Right atrium auricular region (tissue), 2 donors: ENCODE measurements around the gene PHC2. TPM values are rescaled to one million over a fixed set of nuclear protein-coding genes. Genes with fewer than 3 reads are reported as not detected.

Source experiments
- DNase-seq: peaks from one replicate; pipeline ENCODE4 v3.0.0-alpha.2; 2019; ENCODE audit warnings: low spot score
- H3K27ac ChIP-seq, 2 donors: fragments of 200-600 bp; sonication (generic); 1 replicate in 1 of 2; 2 replicates in 1 of 2; pipeline ENCODE4 v1.5.1; 2016 to 2019
- H3K27me3 ChIP-seq, 2 donors: fragments of 200-600 bp; sonication (generic); one replicate each; pipeline versions ENCODE4 v1.5.1 to v1.6.0; 2017 to 2019
- H3K36me3 ChIP-seq: fragments of 200-600 bp; sonication (generic); one replicate; pipeline ENCODE4 v1.5.1; 2016
- H3K4me1 ChIP-seq, 2 donors: fragments of 200-600 bp; sonication (generic); one replicate each; pipeline versions ENCODE4 v1.5.1 to v1.6.0; 2017 to 2019
- H3K4me3 ChIP-seq, 2 donors: fragments of 200-600 bp; sonication (generic); 1 replicate in 1 of 2; 2 replicates in 1 of 2; pipeline ENCODE4 v1.5.1; 2017 to 2019; ENCODE audit warnings: mild to moderate bottlenecking in 1 of 2, moderate library complexity in 1 of 2
- H3K9me3 ChIP-seq, 2 donors: fragments of 200-600 bp; sonication (generic); one replicate each; pipeline ENCODE4 v1.5.1; 2019
- total RNA-seq, 2 donors: library from RNA; depleted of rRNA; stranded (reverse); fragments of >200 nt; gene quantifications; one replicate each; pipeline ENCODE4 v1.1.0, GENCODE V29; 2016
- TF ChIP-seq, protein P1 (sequence below), 2 donors: fragments of 200-600 bp; sonication (generic); IDR thresholded peaks; one replicate each; pipeline ENCODE4 v1.5.1; 2019; ENCODE audit warnings: antibody characterized with exemption in 2 of 2

PHC2 gene
- total RNA-seq, 2 donors from 2014 or later = 98.4 to 144 TPM

DNA sequence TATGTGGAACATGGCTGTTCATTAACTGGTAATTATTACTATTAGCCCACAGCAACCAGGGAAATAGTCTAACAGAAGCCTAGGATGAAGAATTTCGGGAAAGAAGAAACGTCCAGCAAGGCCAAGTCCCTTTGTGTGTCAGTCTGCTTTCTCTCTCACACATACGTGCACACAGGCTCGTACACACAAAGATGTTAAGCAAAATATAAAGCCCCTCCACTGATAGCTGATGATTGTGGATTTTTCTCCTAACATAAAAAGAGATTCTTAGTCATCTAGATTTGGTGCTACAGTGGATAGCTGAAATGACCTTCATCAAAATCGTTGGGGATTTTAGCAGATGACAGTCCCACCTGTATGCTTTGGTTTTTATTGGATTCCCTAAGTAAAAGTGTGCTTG is 67.9 kb downstream of the PHC2 start:
- H3K27ac ChIP-seq = peak overlapping the region; percentile 87 to 89
- H3K4me3 ChIP-seq = no peak overlapping the region
- TF ChIP-seq, protein P1, sequence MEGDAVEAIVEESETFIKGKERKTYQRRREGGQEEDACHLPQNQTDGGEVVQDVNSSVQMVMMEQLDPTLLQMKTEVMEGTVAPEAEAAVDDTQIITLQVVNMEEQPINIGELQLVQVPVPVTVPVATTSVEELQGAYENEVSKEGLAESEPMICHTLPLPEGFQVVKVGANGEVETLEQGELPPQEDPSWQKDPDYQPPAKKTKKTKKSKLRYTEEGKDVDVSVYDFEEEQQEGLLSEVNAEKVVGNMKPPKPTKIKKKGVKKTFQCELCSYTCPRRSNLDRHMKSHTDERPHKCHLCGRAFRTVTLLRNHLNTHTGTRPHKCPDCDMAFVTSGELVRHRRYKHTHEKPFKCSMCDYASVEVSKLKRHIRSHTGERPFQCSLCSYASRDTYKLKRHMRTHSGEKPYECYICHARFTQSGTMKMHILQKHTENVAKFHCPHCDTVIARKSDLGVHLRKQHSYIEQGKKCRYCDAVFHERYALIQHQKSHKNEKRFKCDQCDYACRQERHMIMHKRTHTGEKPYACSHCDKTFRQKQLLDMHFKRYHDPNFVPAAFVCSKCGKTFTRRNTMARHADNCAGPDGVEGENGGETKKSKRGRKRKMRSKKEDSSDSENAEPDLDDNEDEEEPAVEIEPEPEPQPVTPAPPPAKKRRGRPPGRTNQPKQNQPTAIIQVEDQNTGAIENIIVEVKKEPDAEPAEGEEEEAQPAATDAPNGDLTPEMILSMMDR (IDR thresholded peaks at IDR 0.05) = no peak
- peaks cover 0 to 76% of the 10 kb centered on the region in 2 donors for H3K4me1 ChIP-seq
- H3K9me3 ChIP-seq = no peaks in the 10 kb centered on the region
- H3K27me3 ChIP-seq = no peaks in the 10 kb centered on the region
- no peak for DNase-seq
- H3K36me3 ChIP-seq = no peaks in the 10 kb centered on the region

DNA sequence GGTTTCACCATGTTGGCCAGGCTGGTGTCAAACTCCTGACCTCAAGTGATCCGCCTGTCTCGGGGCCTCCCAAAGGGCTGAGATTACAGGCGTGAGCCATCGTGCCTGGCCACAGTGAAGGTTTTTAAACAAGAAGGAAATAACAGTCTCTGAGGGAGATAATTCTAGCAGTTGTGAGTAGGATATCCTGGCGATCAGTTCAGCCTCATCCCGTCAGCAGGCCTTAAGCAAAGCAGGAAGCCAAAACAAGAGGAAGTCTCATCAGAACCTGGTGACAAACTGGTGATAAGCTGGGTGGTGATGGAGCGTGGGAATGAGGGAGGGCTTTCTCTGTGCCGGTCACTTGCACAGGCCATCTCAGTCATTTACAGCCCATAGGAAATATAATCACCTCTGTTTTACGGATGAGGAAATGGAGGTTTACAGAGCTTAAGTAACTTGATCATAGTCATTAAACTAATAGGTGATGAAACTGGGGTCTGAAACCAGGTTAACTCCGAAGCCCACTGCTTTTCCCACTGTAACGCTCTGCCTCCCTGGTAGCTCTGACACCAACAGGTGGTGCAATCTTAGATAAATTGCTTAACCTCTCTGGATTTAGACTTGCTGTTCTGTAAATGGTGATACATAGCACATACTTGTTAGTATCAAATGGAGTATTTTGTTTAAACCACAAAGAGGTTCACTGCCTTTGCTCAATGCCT is 69.2 kb downstream of the PHC2 start:
- DNase-seq = peak; percentile 74
- H3K36me3 ChIP-seq = no peaks in the 10 kb centered on the region
- H3K4me3 ChIP-seq = no peak overlapping the region
- H3K9me3 ChIP-seq = no peaks in the 10 kb centered on the region
- TF ChIP-seq, protein P1 (IDR thresholded peaks at IDR 0.05) = no peak
- peak overlapping the region; percentile 87 to 89 for H3K27ac ChIP-seq
- peaks cover 0 to 62% of the 10 kb centered on the region in 2 donors for H3K4me1 ChIP-seq
- no peaks in the 10 kb centered on the region for H3K27me3 ChIP-seq

DNA sequence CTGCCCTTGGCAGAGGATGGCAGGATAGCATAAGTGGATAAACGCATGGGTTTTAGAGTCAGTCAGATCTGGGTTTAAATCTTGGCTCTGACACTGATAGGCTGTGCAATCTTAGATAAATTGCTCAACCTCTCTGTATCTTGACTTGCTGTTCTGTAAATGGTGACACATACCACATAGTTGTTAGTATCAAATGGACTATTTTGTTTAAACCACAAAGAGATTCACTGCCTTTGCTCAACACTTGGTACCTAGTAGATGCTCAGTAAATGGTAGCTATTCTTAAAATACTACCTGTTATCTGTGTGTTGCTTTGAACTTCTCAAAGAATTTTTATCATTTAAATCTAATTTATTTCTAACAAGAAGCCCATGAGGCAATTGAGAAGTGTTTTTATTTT is 70.5 kb downstream of the PHC2 start:
- Histone ChIP-seq H3K27me3 (no peaks in the 10 kb centered on the region), H3K27ac (no peak overlapping the region), H3K4me3 (no peak overlapping the region), H3K9me3 (no peaks in the 10 kb centered on the region), H3K36me3 (no peaks in the 10 kb centered on the region), H3K4me1 (peaks cover 0 to 49% of the 10 kb centered on the region in 2 donors)
- TF ChIP-seq, protein P1 (IDR thresholded peaks at IDR 0.05) = no peak
- DNase-seq = no peak

DNA sequence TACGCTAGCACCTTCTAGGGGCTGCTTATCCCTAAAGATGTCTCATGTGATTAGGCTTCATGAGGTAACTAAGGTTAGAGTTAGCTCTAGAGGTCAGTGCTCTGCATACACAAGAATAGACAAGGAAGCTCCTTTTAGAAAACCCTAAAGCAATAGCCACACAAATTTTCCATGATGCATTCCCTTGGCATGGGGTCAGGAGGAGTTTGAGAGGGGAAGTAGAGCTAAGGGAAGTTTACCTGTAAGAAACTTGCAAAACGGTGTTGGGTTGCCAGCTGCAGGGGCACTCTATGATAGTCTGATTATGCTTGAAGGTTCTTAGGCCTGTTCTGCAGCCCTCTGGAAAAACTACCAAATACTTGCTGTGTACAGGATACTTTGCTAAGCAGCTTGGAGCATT is 71.0 kb downstream of the PHC2 start:
- TF ChIP-seq, protein P1 (IDR thresholded peaks at IDR 0.05) = no peak
- DNase-seq = no peak
- no peak overlapping the region for H3K27ac ChIP-seq
- no peaks in the 10 kb centered on the region for H3K9me3 ChIP-seq
- H3K4me1 ChIP-seq = peaks cover 0 to 45% of the 10 kb centered on the region in 2 donors
- no peak overlapping the region for H3K4me3 ChIP-seq
- H3K36me3 ChIP-seq = no peaks in the 10 kb centered on the region
- no peaks in the 10 kb centered on the region for H3K27me3 ChIP-seq

DNA sequence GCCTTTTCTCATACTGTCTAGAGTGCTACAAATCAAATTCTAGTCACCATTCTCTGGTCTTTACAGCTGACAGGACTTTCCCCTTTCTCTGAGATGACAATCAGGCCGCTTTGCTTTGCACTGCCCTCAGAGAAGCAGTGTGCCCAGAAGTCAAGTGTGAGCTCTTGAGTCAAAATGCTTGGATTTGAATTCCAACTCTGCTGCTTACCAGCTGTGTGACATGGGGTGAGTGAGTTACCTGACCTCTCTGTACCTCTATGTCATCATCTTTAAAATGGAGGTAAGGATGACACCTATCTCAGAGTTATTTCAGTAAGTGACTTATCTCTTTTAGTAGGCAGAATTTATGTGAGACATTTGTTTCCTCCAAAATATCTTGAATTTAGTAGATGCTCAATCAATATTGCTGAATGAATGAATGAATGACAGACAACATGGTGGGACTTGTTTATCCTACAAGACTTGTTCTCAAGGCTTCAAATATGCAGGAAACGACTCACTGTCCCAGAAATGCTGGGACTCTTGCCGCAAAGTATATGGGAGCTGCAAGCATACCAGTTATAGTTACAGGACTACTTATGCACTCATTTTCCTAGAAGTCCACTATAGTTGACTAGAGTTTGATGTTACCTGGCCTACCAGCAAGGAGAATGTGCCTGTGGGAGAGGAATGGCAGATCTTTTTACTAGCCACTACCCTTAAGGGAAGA is 71.9 kb downstream of the PHC2 start:
- TF ChIP-seq, protein P1 (IDR thresholded peaks at IDR 0.05) = no peak
- DNase-seq = no peak
- Histone ChIP-seq H3K36me3 (no peaks in the 10 kb centered on the region), H3K9me3 (no peaks in the 10 kb centered on the region), H3K27me3 (no peaks in the 10 kb centered on the region), H3K4me1 (peaks cover 0 to 35% of the 10 kb centered on the region in 2 donors), H3K27ac (no peak overlapping the region), H3K4me3 (no peak overlapping the region)
